Panc1 (cell line): Measurements from ENCODE around the gene CDC123. TPM values are rescaled to one million over a fixed set of nuclear protein-coding genes. Genes with fewer than 3 reads are reported as not detected.

Experiments
- ATAC-seq: fragments of 200-7000 bp; cut with Tn5 transposase; 2 replicates; pipeline ENCODE4 v1.9.1; 2020; ENCODE audit warnings: mild to moderate bottlenecking, moderate library complexity
- BruUV-seq: library from RNA; stranded (reverse); fragments of 400-500 nt; replicated peaks from 2 replicates; lab custom pipeline; 2021; lab: Mats Ljungman, UMichigan
- CTCF ChIA-PET: fragments of 300-600 bp; sonication (Branson Sonifier 250); formaldehyde crosslinking; loops from one replicate; lab custom pipeline; 2022; ENCODE audit warnings: antibody characterized with exemption; lab: Charles Lee
- POLR2A ChIA-PET: fragments of 300-600 bp; sonication (Branson Sonifier 250); formaldehyde crosslinking; loops from one replicate; lab custom pipeline; 2022; ENCODE audit warnings: antibody characterized with exemption; lab: Charles Lee
- DNase-seq: peaks from one replicate; pipeline ENCODE4 v3.0.0-alpha.2; 2010; ENCODE audit warnings: low read depth, low spot score
- H3K27ac ChIP-seq: 2 replicates; pipeline ENCODE4 v1.5.1; 2011; ENCODE audit warnings: mild to moderate bottlenecking, low read length, inconsistent platforms
- H3K27me3 ChIP-seq: fragments of 200-500 bp; sonication (Bioruptor generic); 2 replicates; pipeline ENCODE4 v1.6.0; 2014; ENCODE audit warnings: low read length, inconsistent platforms; ENCODE audit not compliant: control insufficient read depth, insufficient read depth
- H3K36me3 ChIP-seq: fragments of 200-500 bp; sonication (Bioruptor generic); 2 replicates; pipeline ENCODE4 v1.5.1; 2014; ENCODE audit warnings: inconsistent platforms, mild to moderate bottlenecking, low read length, moderate library complexity; ENCODE audit not compliant: control insufficient read depth, insufficient read depth
- H3K4me1 ChIP-seq: 2 replicates; pipeline ENCODE4 v1.5.1; 2011; ENCODE audit warnings: inconsistent platforms, mild to moderate bottlenecking, low read length, moderate library complexity; ENCODE audit not compliant: control insufficient read depth, insufficient read depth
- H3K4me3 ChIP-seq, 2 experiments: 2 replicates each; pipeline ENCODE4 v1.5.1; 2011 to 2012; ENCODE audit warnings: low read depth in 2 of 2, low read length in 2 of 2, mild to moderate bottlenecking in 2 of 2, inconsistent platforms in 1 of 2, moderate library complexity in 1 of 2
- H3K9me3 ChIP-seq: fragments of 200-500 bp; sonication (Bioruptor generic); 2 replicates; pipeline ENCODE4 v1.5.1; 2014; ENCODE audit warnings: low read depth, mild to moderate bottlenecking, inconsistent platforms, low read length, moderate library complexity; ENCODE audit not compliant: control insufficient read depth, insufficient read depth
- POLR2AphosphoS5 ChIP-seq: IDR thresholded peaks from 2 replicates; pipeline ENCODE4 v1.6.1; 2012; ENCODE audit warnings: mild to moderate bottlenecking, low read depth, low read length, moderate library complexity
- REST ChIP-seq, 2 experiments: IDR thresholded peaks; 2 replicates each; pipeline ENCODE4 v1.6.1; 2011 to 2012; ENCODE audit warnings: low read depth in 2 of 2, control low read depth in 1 of 2, low read length in 1 of 2, mild to moderate bottlenecking in 1 of 2, moderate library complexity in 1 of 2; ENCODE audit not compliant: insufficient read depth in 1 of 2
- SIN3A ChIP-seq: IDR thresholded peaks from 2 replicates; pipeline ENCODE4 v1.6.1; 2012; ENCODE audit warnings: low read depth, mild to moderate bottlenecking, low read length, moderate library complexity, borderline replicate concordance; ENCODE audit not compliant: insufficient read depth
- TCF7L2 ChIP-seq: IDR thresholded peaks from 2 replicates; pipeline ENCODE4 v1.6.1; 2011; ENCODE audit warnings: mild to moderate bottlenecking, low read depth, low read length, inconsistent platforms
- in situ Hi-C: cut with HindIII; loops from 2 replicates; pipeline ENCODE4 v1.10.0; 2016; ENCODE audit warnings: low sequenced_read_pairs, low pct_unique_long_range_greater_than_20kb
- intact Hi-C: fragments of 100-400 bp; cut with micrococcal nuclease; formaldehyde crosslinking; loops from one replicate; pipeline ENCODE4 v1.10.0; 2022; ENCODE audit not compliant: unreplicated experiment
- total RNA-seq: library from RNA; stranded (reverse); gene quantifications from one replicate; pipeline ENCODE4 v1.2.1, GENCODE V29; 2021; ENCODE audit not compliant: unreplicated experiment
- TF ChIP-seq, protein P1 (sequence below): fragments of 450-650 bp; IDR thresholded peaks from 2 replicates; pipeline ENCODE4 v1.5.1; 2017; ENCODE audit warnings: mild to moderate bottlenecking

CDC123 gene
- total RNA-seq, 1 experiment from 2014 or later, result 66.3 TPM

DNA sequence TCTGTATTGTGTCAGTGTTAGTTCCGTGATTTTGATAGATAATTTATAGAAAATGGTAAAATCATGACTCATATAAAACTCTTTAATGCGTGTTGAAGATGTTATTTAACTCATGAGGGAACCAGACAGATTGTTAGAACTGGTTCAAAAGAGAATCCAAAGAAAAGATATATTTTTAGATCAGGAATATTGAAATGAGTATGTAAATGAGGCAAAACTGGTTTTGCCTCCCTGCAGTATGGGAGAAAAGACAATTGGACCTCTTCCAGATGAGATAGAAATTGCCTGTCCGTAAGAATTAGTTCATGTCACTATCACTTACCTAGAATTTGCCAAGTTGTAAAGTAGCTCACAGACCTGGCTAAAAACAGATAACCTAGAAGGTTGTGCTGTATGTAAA is 17.6 kb downstream of the CDC123 start:
- BruUV-seq, result no TSS peak
- in situ Hi-C loops, result no loop called here
- no peak overlapping the region for H3K4me3 ChIP-seq

DNA sequence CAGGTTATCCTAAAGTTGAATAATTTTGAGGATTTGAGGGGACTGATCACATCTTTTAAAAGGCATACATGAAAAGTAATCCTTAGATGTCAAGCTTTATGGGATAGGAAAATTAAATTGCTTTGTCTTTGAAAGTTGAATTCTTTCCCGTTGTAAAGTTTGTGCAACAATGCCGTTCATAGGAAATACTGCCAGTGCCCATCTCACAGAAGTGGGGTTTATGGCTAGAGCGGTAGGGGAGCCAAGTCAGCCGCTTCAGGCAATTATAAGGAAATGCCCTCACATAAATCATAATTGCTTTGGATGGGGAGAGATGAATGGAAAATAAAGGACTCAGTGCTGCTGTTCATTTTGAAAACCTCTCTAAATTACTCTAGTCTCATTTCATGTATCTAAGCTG is 18.1 kb downstream of the CDC123 start:
- Histone ChIP-seq H3K4me1 (no peaks in the 10 kb centered on the region), H3K27ac (no peak overlapping the region), H3K4me3 (no peak overlapping the region), H3K36me3 (peaks cover 18% of the 10 kb centered on the region), H3K27me3 (no peaks in the 10 kb centered on the region), H3K9me3 (no peaks in the 10 kb centered on the region)
- DNase-seq (no peak), ATAC-seq (no peak)
- intact Hi-C loops, result no loop called here
- in situ Hi-C loops, result no loop called here
- POLR2A ChIA-PET, result interaction anchor here (0.6 kb wide), 1 partner anchor 133 kb away, joined by 4 read pairs; no protein-coding TSS in a partner anchor
- no peak for TF ChIP-seq REST (IDR thresholded peaks at IDR 0.05; ENCODE audit: insufficient read depth in 1 of 2, low read depth in 2 of 2, low read length in 1 of 2)
- no peak for TF ChIP-seq POLR2AphosphoS5
- no peak for TF ChIP-seq TCF7L2
- TF ChIP-seq SIN3A, result no peak
- TF ChIP-seq, protein P1, sequence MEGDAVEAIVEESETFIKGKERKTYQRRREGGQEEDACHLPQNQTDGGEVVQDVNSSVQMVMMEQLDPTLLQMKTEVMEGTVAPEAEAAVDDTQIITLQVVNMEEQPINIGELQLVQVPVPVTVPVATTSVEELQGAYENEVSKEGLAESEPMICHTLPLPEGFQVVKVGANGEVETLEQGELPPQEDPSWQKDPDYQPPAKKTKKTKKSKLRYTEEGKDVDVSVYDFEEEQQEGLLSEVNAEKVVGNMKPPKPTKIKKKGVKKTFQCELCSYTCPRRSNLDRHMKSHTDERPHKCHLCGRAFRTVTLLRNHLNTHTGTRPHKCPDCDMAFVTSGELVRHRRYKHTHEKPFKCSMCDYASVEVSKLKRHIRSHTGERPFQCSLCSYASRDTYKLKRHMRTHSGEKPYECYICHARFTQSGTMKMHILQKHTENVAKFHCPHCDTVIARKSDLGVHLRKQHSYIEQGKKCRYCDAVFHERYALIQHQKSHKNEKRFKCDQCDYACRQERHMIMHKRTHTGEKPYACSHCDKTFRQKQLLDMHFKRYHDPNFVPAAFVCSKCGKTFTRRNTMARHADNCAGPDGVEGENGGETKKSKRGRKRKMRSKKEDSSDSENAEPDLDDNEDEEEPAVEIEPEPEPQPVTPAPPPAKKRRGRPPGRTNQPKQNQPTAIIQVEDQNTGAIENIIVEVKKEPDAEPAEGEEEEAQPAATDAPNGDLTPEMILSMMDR, result no peak
- CTCF ChIA-PET, result interaction anchor here (0.6 kb wide), 2 partner anchors 10 to 63 kb away, joined by 3 to 8 read pairs; no protein-coding TSS in a partner anchor
- BruUV-seq, result no TSS peak

More for the DNA sequence above, 17.6 kb downstream of the CDC123 start:
- ChIA-PET POLR2A (no interaction called here), CTCF (interaction anchor here (0.6 kb wide), 1 partner anchor 10 kb away, joined by 8 read pairs; no protein-coding TSS in a partner anchor)
- Histone ChIP-seq H3K4me1 (no peaks in the 10 kb centered on the region), H3K27me3 (no peaks in the 10 kb centered on the region), H3K9me3 (no peaks in the 10 kb centered on the region), H3K27ac (no peak overlapping the region), H3K36me3 (peaks cover 18% of the 10 kb centered on the region)
- ATAC-seq, result no peak
- no peak for DNase-seq
- TF ChIP-seq SIN3A (no peak), POLR2AphosphoS5 (no peak), REST (IDR thresholded peaks at IDR 0.05; ENCODE audit: insufficient read depth in 1 of 2, low read depth in 2 of 2, low read length in 1 of 2) (no peak), TCF7L2 (no peak)
- TF ChIP-seq, protein P1, result no peak
- intact Hi-C loops, result no loop called here
